T-helper 1 cell (primary cell): ENCODE results near the gene SLFN14.
"Not testable (repeated sequence)": the region's sequence is repeated elsewhere in the genome, so short reads cannot be mapped to it uniquely, and the experiment has no call there.

Source experiments
- DNase-seq, 5 donors: peaks; one replicate each; pipeline ENCODE4 v3.0.0-alpha.2; 2012 to 2020

SLFN14 gene

GRCh38 chr17:35557353-35557752, 3.3 kb downstream of the SLFN14 start:
- no peak for DNase-seq

- DNase-seq = no peak
Measured at GRCh38 chr17:35555691-35556090, 4.9 kb downstream of the SLFN14 start.

GRCh38 chr17:35554668-35555067, 6.0 kb downstream of the SLFN14 start:
- DNase-seq = no peak

DNA sequence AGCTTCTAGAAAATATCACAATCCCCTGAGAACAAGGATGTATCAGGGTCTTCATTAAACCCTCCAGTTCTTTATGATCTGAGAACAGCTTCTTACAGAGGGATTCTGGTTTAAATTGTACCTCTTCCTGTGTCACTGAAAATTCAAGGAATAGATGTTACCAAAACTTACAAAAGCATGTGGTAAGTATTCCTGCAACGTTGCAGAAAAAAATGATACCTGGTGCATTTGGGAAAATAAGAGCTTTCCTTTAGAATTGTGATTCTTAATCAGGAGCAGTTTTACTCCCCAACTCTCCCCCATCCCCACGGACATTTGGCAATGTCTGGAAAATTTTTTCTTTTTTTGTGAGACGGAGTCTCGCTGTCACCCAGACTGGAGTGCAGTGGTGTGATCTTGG, 7.3 kb downstream of the SLFN14 start:
- DNase-seq = no peak

- DNase-seq = no peak
Measured at GRCh38 chr17:35548978-35549377, 11.6 kb downstream of the SLFN14 start.

- DNase-seq = no peak
Measured at GRCh38 chr17:35548208-35548810, 12.3 kb downstream of the SLFN14 start.

- no peak for DNase-seq
Measured at GRCh38 chr17:35546487-35546886, 14.1 kb downstream of the SLFN14 start.

DNA sequence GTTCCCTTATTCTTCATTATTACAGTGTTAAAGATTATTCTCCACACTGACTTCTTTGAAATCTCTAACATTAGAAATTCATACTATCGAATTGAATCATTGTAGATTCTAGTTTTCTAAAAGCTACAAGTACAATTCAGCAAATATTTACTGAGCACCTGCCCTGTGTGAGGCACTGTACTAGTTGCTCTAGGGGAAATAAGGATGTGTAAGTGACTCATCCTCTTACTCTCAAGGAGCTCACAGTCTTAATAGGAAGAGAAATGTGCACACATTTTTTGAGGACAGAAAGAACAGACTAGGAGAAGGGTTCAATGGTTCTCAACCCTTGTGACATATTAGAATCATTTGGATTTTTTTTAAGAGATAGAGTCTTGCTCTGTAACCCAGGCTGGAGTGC, 15.5 kb downstream of the SLFN14 start:
- DNase-seq = no peak

DNA sequence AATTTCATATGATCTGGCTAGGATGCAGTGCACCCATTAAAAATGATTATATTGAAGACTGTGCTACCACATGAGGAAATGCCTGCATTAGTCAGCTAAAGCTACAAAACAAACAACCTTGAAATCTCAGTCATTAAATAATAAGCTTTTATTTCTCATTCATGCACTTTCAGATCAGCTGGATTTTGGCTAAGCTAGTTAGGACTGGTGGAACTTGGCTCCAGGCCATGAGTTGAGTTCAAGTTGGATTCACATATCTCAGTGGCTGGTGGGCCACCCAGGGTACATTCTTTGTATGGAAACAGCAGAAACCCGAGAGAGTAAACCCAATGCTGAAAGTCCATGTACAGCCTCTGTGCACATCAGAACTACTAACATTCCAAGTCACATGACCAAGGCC, 16.8 kb downstream of the SLFN14 start:
- no peak for DNase-seq

GRCh38 chr17:35542990-35543389, 17.6 kb downstream of the SLFN14 start:
- DNase-seq = no peak

DNA sequence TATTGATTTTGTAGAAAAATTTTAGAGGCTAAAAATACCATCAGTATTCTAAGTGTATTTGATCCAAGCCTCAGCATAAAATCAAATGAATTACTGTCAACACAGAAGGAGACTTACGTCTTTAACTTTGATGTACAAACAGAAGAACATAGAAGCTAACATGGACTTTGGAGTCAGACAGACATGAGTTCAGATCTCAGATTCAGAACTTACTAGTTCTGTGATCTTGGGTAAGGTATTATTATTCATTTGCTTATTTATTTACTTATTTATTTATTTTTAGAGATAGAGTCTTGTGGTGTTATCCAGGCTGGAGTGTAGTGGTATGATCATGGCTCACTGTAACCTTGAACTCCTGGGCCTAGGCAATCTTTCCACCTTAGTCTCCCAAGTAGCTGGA, 19.2 kb downstream of the SLFN14 start:
- no peak for DNase-seq

DNA sequence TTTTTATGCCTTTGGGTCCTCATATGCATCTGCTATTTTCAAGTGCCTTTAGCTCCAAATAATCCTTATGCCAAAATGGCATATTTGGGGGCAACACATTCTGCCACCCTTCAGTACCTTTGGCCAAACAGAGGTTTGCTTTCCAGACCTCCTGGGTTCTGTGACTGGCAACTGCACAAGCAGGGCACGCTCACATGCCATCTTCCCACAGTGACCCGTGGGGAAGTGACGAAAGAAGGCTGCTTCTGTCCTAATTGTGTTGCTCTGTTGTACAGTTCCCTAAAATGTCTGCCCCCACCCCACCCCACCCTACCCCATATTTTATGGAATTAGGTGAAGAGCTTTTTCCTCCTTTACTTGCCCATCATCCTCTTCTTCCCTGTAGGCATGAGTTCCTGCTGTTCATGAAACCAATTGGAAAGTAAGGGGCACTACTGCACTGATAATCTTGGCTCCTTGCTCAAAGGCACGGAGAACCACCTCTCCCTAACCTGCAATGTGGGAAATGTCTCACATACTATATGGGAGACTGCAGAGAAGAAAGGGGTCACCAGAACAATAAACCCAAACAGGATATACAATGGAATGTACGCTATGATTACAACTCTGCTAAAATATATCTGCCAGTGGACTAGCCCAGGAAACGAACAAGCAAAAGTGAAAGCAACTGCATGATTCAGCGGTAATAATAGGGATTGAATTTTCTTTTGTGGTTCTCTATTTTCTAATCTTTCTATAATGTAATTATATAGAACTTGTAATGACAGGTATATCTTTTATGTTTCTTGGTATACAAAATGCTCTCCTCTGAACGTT, 19.8 kb downstream of the SLFN14 start:
- DNase-seq = peak in 2 of 5 donors; percentile 22 to 78

DNA sequence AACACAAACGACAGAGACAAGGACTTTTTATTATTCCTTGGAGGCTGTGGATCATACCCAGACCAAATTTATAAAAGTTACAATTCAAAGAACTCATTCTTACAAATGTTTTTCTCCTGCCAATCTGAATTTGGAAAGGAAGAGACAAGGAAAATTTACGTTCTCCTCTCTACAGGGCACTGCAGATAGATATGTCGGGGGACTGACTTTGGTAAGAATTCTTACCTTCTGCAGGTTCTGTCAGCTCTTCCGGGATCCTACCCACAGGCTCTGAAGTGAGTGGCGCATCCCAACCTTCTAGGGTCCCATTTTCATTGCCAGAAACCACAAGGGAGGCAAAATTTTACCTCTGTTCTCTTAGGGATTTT, 21.0 kb downstream of the SLFN14 start:
- no peak for DNase-seq

DNA sequence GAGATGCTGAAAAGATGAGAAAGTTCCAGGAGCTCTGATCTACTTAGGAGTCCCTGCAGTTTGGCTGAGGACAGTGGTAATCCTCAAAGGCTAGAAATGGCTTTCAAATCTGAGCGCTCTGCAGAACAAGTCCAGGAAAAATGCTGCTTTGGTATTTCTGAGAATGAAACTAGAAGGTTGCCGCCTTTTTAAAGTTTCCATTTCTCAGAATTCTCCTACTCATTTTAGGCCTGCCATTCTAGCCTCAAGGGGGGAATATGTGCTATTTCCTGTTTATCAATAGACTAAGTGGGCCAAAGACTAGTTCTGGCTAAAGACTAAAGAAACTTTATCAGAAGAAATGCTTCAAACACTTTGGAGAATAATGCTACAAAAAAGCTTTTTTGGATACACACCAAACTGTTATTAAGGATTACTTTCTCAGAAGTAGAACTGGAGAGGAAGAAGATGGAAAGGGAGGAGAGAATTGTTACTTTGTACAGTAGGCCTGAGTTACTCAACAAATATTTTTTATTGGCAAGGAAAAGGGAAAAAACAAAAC, 22.9 kb downstream of the SLFN14 start, which contains the start of gene SLFN12L:
TSS of gene SLFN12L (minus strand) at position 78 of the 541 bp plus-strand sequence. CDS start 15,314 bp downstream, outside the sequence.
- DNase-seq = peak in 1 of 5 donors; percentile 94

- peak in 1 of 5 donors; percentile 62 for DNase-seq
Measured at GRCh38 chr17:35536664-35537171, 23.9 kb downstream of the SLFN14 start.

GRCh38 chr17:35535406-35535805, 25.2 kb downstream of the SLFN14 start:
- DNase-seq = not testable (repeated sequence)

DNA sequence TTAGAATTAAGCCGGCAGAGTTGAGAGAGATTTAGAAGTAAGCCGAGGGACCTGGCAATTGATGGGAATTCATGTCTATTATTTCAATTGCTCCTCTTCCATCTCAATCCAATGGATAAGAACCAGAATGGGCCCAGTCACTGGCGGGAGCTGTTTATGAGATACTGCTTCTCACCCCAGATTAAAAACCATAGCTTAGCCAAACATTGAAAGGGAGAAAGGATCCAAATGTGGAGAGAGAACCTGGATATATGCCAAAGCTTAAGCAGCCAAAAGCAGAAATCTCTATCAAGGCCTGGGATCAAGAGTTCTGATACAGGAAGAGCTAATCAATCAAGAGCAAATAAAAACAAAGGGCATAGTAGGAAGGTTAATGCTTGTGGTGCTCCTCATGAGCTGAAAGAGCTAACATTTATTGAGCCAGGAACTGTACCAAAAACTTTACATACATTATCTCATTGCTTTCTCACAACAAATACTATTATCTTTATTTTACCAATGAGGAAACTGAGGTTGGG, 26.0 kb downstream of the SLFN14 start:
- DNase-seq = no peak

DNA sequence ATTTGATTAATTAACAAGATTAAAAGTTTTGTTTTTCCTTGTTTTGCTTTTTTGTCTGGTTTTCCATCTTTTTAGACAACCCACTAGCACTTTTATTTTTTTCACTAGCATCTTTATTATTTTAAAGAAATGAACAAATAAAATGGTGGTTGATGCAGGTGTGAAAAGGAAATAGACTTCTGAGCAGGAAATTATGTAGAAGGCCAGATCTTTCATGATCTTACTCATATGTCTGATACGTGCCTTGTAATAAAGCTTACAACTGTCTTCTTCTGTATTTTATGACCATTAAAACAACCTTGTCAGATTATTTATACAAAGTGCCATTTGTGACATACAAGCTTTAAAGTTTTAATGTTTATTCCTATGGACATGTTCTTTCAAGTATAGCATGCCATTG, 29.5 kb downstream of the SLFN14 start:
- DNase-seq = no peak

GRCh38 chr17:35529866-35530265, 30.8 kb downstream of the SLFN14 start:
- DNase-seq = no peak

DNA sequence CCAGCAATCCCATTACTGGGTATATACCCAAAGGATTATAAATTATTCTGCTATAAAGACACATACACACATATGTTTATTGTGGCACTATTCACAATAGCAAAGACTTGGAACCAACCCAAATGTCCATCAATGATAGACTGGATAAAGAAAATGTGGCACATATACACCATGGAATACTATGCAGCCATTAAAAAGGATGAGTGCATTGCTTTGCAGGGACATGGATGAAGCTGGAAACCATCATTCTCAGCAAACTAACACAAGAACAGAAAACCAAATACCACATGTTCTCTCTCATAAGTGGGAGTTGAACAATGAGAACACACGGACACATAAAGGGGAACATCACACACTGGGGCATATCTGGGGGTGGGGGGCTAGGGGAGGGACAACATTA, 31.3 kb downstream of the SLFN14 start:
- DNase-seq = not testable (repeated sequence)

DNA sequence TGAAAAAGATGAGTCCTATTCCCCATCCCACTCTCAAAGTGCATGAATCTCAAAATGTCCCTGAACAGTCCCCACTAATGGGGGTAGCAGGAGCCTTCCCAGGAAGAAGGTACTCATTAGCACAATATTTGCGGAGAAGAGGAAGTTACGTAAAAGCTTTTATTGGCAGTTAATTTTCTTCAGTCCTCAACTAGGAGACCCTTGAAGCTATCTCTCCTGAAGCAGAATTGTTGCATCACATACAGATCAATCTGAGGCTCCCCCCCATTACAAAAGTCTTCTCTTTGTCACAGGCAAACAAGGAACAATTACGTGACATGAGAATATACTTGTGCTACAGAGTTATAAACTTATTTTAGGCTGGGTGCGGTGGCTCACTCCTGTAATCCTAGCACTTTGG, 37.3 kb downstream of the SLFN14 start:
- no peak for DNase-seq

GRCh38 chr17:35521654-35522256, 38.9 kb downstream of the SLFN14 start:
- peak in 3 of 5 donors; percentile 23 to 66 (median 39) for DNase-seq

DNA sequence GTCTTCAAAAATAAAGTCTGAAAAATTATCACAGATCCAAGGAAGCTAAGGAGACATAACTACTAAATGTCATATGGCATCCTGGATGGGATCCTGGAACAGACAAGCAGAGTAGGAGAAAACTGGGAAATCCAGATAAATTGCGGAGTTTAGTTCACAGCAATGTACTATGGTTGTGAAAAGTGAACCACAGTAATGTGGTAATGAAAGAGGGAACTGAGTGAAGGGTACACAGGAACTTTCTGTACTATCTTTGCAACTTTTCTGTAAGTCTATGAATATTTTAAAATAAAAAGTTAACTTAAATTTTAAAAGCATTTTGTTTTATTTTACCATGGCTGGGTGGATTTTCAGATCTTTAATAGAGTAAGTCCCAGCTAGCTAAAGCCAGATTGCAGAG, 39.5 kb downstream of the SLFN14 start:
- no peak for DNase-seq
